ENCODE measurements around the gene IGF1. TPM values are rescaled to one million over a fixed set of nuclear protein-coding genes. Genes with fewer than 3 reads are reported as not detected.

IGF1 gene
- total RNA-seq, 1 experiment from 2014 or later = 0.42 TPM

- Histone ChIP-seq H3K4me3 (replicated peaks in 1 of 2; ENCODE audit: low read depth in 1 of 2, low read length in 2 of 2) (no peak overlapping the region), H3K4me2 (ENCODE audit: low read length) (no peak overlapping the region), H3K36me3 (ENCODE audit: control insufficient read depth in 1 of 2, insufficient read depth in 2 of 2, low read length in 2 of 2) (no peaks in the 10 kb centered on the region), H2AFZ (ENCODE audit: low read depth, low read length, poor library complexity, severe bottlenecking) (no peak overlapping the region), H3K4me1 (ENCODE audit: control insufficient read depth in 1 of 2, insufficient read depth in 2 of 2, low read length in 2 of 2) (no peaks in the 10 kb centered on the region), H3K27ac (ENCODE audit: low read depth, low read length) (no peak overlapping the region), H3K9ac (ENCODE audit: low read length) (no peak overlapping the region), H3K27me3 (ENCODE audit: insufficient read depth, low read length) (no peaks in the 10 kb centered on the region), H3K79me2 (ENCODE audit: insufficient read depth, low read length) (no peaks in the 10 kb centered on the region), H3K9me3 (ENCODE audit: control insufficient read depth in 1 of 2, insufficient read depth in 1 of 2, low read depth in 1 of 2, low read length in 2 of 2) (no peaks in the 10 kb centered on the region), H4K20me1 (ENCODE audit: insufficient read depth) (no peaks in the 10 kb centered on the region), H3K9me2 (ENCODE audit: insufficient read depth) (no peaks in the 10 kb centered on the region)
- DNase-seq (ENCODE audit: low read depth, low spot score) = no peak
- no peak for ATAC-seq
- ChIA-PET CTCF (no interaction called here), POLR2A (no interaction called here), RAD21 (ENCODE audit: low non-redundant PET in 1 of 2, low total read pairs in 2 of 2, uncharacterized antibody in 2 of 2, unreplicated experiment in 2 of 2) (no interaction called here)
- intact Hi-C loops (cut with micrococcal nuclease) = no loop called here
- BruUV-seq (replicated peaks) = no TSS peak
- TF ChIP-seq YY1 (IDR thresholded peaks at IDR 0.05; ENCODE audit: extremely low read depth, insufficient replicate concordance, low read depth, low read length) (no peak), POLR2A (IDR thresholded peaks at IDR 0.05; ENCODE audit: borderline replicate concordance, extremely low read depth, insufficient read depth, insufficient read length) (no peak), TCF7L2 (IDR thresholded peaks at IDR 0.05; ENCODE audit: borderline replicate concordance, extremely low read depth, insufficient read depth, insufficient read length) (no peak), REST (IDR thresholded peaks at IDR 0.05; ENCODE audit: low read depth) (no peak), EZH2 (IDR thresholded peaks at IDR 0.05) (no peak), ZBTB33 (IDR thresholded peaks at IDR 0.05; ENCODE audit: extremely low read depth, insufficient replicate concordance, low read length) (no peak), FOSL1 (IDR thresholded peaks at IDR 0.05; ENCODE audit: low read depth) (no peak), SP1 (IDR thresholded peaks at IDR 0.05; ENCODE audit: low read depth) (no peak), ATF3 (IDR thresholded peaks at IDR 0.05) (no peak), CEBPB (IDR thresholded peaks at IDR 0.05; ENCODE audit: low read depth) (no peak), EZH2phosphoT487 (IDR thresholded peaks at IDR 0.05; ENCODE audit: borderline replicate concordance) (no peak), ZFX (IDR thresholded peaks at IDR 0.05) (no peak)
- TF ChIP-seq, protein P1, sequence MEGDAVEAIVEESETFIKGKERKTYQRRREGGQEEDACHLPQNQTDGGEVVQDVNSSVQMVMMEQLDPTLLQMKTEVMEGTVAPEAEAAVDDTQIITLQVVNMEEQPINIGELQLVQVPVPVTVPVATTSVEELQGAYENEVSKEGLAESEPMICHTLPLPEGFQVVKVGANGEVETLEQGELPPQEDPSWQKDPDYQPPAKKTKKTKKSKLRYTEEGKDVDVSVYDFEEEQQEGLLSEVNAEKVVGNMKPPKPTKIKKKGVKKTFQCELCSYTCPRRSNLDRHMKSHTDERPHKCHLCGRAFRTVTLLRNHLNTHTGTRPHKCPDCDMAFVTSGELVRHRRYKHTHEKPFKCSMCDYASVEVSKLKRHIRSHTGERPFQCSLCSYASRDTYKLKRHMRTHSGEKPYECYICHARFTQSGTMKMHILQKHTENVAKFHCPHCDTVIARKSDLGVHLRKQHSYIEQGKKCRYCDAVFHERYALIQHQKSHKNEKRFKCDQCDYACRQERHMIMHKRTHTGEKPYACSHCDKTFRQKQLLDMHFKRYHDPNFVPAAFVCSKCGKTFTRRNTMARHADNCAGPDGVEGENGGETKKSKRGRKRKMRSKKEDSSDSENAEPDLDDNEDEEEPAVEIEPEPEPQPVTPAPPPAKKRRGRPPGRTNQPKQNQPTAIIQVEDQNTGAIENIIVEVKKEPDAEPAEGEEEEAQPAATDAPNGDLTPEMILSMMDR (IDR thresholded peaks at IDR 0.05 in 2 of 3, conservative IDR thresholded peaks at IDR 0.05 in 1 of 3; ENCODE audit: borderline replicate concordance in 1 of 3, insufficient read depth in 1 of 3, low read depth in 2 of 3, low read length in 2 of 3) = no peak
- TF ChIP-seq, protein P2, sequence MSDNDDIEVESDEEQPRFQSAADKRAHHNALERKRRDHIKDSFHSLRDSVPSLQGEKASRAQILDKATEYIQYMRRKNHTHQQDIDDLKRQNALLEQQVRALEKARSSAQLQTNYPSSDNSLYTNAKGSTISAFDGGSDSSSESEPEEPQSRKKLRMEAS (IDR thresholded peaks at IDR 0.05) = no peak
These were observed 49.7 kb downstream of the IGF1 start for GRCh38 chr12:102430661-102431060.
